Measurements from ENCODE around the gene CYP19A1. TPM values are rescaled to one million over a fixed set of nuclear protein-coding genes. Genes with fewer than 3 reads are reported as not detected.

The CYP19A1 gene
- total and polyA plus RNA-seq, 9 of the 15 experiments (the other 6 are each of a cell fraction or from before 2014, with no cell fraction given) = 0.16 to 0.63 (median 0.47) TPM; not detected in 3

DNA sequence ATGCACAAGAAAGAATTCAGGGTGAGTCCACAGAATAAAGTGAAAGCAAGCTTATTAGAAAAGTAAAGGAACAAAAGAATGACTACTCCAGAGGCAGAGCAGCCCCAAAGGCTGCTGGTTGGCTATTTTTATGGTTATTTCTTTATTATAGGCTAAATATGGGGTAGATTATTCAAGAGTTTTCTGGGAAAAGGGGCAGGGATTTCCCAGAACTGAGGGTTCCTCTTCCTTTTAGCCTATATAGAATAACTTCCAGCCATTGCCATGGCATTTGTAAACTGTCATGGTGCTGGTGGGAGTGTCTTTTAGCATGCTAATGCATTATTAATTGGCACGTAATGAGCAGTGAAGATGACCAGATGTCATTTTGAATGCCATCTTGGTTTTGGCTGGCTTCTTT lies 16.7 kb upstream of the CYP19A1 start (continued):
- TF ChIP-seq ZFP91 (CRISPR knock-in tag; IDR thresholded peaks at IDR 0.05) (no peak), TAF9B (IDR thresholded peaks at IDR 0.05; ENCODE audit: partially characterized antibody) (no peak), ZNF766 (CRISPR knock-in tag; conservative IDR thresholded peaks at IDR 0.05) (no peak), ZNF696 (CRISPR knock-in tag; conservative IDR thresholded peaks at IDR 0.05) (no peak), RFX7 (CRISPR knock-in tag; IDR thresholded peaks at IDR 0.05) (no peak), CCAR2 (IDR thresholded peaks at IDR 0.05; ENCODE audit: low read depth, low read length) (no peak)
- TF ChIP-seq, protein P1, sequence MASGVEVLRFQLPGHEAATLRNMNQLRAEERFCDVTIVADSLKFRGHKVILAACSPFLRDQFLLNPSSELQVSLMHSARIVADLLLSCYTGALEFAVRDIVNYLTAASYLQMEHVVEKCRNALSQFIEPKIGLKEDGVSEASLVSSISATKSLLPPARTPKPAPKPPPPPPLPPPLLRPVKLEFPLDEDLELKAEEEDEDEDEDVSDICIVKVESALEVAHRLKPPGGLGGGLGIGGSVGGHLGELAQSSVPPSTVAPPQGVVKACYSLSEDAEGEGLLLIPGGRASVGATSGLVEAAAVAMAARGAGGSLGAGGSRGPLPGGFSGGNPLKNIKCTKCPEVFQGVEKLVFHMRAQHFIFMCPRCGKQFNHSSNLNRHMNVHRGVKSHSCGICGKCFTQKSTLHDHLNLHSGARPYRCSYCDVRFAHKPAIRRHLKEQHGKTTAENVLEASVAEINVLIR (CRISPR knock-in tag; IDR thresholded peaks at IDR 0.05) = no peak

DNA sequence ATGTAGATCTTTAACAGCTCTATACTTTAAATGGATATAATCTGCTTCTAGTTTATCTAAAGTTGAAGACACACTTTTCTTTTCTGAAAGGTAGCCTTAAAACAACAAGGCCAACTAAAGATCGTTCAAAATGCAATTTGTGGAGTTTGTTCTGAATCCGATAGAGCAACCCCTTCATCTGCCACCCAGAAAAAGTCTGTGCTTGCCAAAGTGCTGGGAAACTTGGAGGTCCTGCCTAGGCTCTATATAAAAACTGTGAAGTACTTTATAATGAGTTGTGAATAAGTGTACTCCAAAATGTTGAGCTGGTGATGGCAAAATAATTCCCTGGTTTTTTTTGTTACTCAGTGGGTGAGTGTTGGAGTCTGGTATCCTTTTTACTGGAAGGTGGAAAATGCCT lies 15.6 kb upstream of the CYP19A1 start:
- POLR2A ChIA-PET = no interaction called here
- no peak for FAIRE-seq
- 0% methylated on average over 2 of the region's 2 CpGs for WGBS (ENCODE audit: insufficient coverage, low coverage, missing lambda C conversion rate)
- Histone ChIP-seq H4K20me1 (replicated peaks; ENCODE audit: control insufficient read depth, insufficient read depth, low read length) (no peaks in the 10 kb centered on the region), H3K4me3 (no peak overlapping the region), H3K9ac (ENCODE audit: insufficient read depth in 1 of 2, low read depth in 2 of 2, low read length in 2 of 2) (no peak overlapping the region), H3K9me1 (ENCODE audit: control insufficient read depth, insufficient read depth, low read length) (no peaks in the 10 kb centered on the region), H2AFZ (ENCODE audit: low read depth, low read length) (no peak overlapping the region), H3K4me1 (replicated peaks in 1 of 2; ENCODE audit: control insufficient read depth in 2 of 2, insufficient read depth in 2 of 2, low read length in 2 of 2) (no peaks in the 10 kb centered on the region), H3K4me2 (ENCODE audit: insufficient read depth, low read length) (no peak overlapping the region), H3K79me2 (ENCODE audit: control insufficient read depth, insufficient read depth, low read length) (no peaks in the 10 kb centered on the region), H3K27ac (ENCODE audit: extremely low read depth, low read depth, low read length) (no peak overlapping the region), H3K36me3 (ENCODE audit: control insufficient read depth, insufficient read depth, low read length) (no peaks in the 10 kb centered on the region), H3K27me3 (ENCODE audit: control insufficient read depth in 2 of 2, insufficient read depth in 2 of 2, low read length in 2 of 2) (peaks cover 23 to 24% of the 10 kb centered on the region in 2 experiments; a peak in 4 of 5 replicates), H3K9me3 (replicated peaks; ENCODE audit: control insufficient read depth, insufficient read depth, low read depth, low read length) (no peaks in the 10 kb centered on the region)
- ATAC-seq = no peak
- intact Hi-C loops (cut with micrococcal nuclease) (no loop called here), in situ Hi-C loops (cut with MboI) (no loop called here)
- no peak for DNase-seq (ENCODE audit: extremely low read depth in 1 of 4, low spot score in 3 of 4)
- no TSS peak for BruUV-seq (replicated peaks)
- CTCF ChIA-PET (ENCODE audit: low intra/inter-chr PET ratio) = no interaction called here
- no peak for TF ChIP-seq NEUROD1 (IDR thresholded peaks at IDR 0.05; ENCODE audit: borderline replicate concordance, low read depth, low read length, partially characterized antibody)
- no peak for TF ChIP-seq IRF1 (CRISPR knock-in tag; IDR thresholded peaks at IDR 0.05; ENCODE audit: borderline replicate concordance)
- no peak for TF ChIP-seq ZNF512 (tag; IDR thresholded peaks at IDR 0.05)
- TF ChIP-seq FIP1L1 (IDR thresholded peaks at IDR 0.05; ENCODE audit: low read depth, low read length, poor library complexity, severe bottlenecking) = no peak
- no peak for TF ChIP-seq SMAD1 (IDR thresholded peaks at IDR 0.05; ENCODE audit: low read depth, low read length, partially characterized antibody)

Data from K562 (cell line).